ENCODE measurements around the gene ANO10.

- no peak for TF ChIP-seq CTCF (IDR thresholded peaks at IDR 0.05)
- TF ChIP-seq EZH2 (IDR thresholded peaks at IDR 0.05; ENCODE audit: borderline replicate concordance, insufficient read depth, low read depth, low read length, poor library complexity, severe bottlenecking): no peak
These were observed 267.7 kb downstream of the ANO10 start for GRCh38 chr3:43353923-43354670.

Measured in B cell (primary cell).